Uterus (tissue), 2 donors: Measurements from ENCODE around the gene CAPN15.

ENCODE experiments used
- CTCF ChIP-seq, 4 experiments: fragments of 200-600 bp in 2 of 4; fragments of 450-650 bp in 2 of 4; sonication (generic) in 2 of 4; IDR thresholded peaks; one replicate each; pipeline ENCODE4 v1.5.1; 2016 to 2019; ENCODE audit warnings: antibody characterized with exemption in 4 of 4, mild to moderate bottlenecking in 2 of 4, moderate library complexity in 1 of 4
- POLR2A ChIP-seq, 2 donors: fragments of 450-650 bp; IDR thresholded peaks; one replicate each; pipeline ENCODE4 v1.6.1; 2016; ENCODE audit warnings: antibody characterized with exemption in 2 of 2, mild to moderate bottlenecking in 1 of 2, moderate library complexity in 1 of 2

DNA sequence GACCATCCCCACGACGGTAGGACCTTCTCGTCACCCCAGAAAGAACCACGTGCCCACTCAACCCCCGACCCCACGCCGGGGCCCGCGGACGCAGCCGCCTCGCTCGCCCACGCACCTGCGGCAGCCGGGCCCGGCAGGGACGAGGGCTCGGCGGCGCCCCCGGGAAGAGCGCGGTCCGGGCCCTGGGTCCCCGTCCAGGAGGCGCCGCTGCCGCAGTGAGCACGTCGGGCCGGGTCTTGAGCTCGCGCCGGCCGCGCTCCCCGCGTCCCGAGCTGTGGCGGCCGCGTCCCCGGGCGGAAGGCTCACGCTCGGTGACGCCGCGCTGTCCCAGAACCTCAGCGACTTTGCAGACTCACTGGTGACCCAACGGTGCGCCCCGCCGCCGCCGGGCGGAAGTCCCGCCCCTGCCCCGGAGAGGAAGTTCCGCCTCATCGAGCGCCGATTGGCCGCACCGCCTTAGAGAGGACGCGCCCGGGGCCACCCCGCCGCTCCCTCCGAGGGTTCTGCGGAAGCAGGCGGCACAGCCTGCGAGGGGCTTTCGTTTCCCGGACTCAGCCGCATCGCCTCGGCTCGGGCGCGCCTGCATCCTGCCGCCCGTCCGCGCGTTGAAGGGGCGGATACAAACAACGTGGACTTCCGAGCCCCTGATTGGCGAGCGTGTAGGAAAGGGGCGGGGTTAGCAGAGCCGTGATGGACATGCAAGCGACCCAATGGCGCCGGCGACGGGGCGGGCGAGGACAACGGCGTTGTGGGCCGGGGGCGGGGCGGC, 61.6 kb downstream of the CAPN15 start:
- peak in 1 of 4 experiments; percentile 23 for TF ChIP-seq CTCF (IDR thresholded peaks at IDR 0.05)
- TF ChIP-seq POLR2A (IDR thresholded peaks at IDR 0.05) = peak; percentile 70 to 81
